Measurements from ENCODE around the gene TMEM54. TPM values are rescaled to one million over a fixed set of nuclear protein-coding genes. Genes with fewer than 3 reads are reported as not detected.

Gene TMEM54
- total and polyA plus RNA-seq, 2 donors (not counting 1 experiment from before 2014, with no cell fraction given): 24.2 to 69.9 TPM

DNA sequence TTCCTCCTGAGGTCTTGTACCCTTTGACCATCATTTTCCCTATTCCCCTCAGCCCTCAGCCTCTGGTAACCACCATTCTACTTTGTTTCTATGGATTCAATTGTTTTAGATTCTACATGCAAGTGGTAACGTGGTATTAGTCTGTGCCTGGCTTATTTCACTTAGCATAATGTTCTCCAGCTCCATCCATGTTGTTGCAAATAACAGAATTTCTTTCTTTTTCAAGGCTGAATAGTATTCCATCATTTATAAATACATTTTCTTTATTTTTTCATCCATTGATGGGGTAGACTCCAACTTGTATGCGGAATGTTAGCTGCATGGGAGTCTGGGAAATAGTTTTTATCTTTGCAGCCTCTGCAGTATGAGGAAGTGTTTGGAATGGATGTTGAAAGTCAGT lies 26.3 kb upstream of the TMEM54 start:
- no peak for TF ChIP-seq EZH2 (IDR thresholded peaks at IDR 0.05; ENCODE audit: low read length, missing control alignments)
- TF ChIP-seq, protein P1, sequence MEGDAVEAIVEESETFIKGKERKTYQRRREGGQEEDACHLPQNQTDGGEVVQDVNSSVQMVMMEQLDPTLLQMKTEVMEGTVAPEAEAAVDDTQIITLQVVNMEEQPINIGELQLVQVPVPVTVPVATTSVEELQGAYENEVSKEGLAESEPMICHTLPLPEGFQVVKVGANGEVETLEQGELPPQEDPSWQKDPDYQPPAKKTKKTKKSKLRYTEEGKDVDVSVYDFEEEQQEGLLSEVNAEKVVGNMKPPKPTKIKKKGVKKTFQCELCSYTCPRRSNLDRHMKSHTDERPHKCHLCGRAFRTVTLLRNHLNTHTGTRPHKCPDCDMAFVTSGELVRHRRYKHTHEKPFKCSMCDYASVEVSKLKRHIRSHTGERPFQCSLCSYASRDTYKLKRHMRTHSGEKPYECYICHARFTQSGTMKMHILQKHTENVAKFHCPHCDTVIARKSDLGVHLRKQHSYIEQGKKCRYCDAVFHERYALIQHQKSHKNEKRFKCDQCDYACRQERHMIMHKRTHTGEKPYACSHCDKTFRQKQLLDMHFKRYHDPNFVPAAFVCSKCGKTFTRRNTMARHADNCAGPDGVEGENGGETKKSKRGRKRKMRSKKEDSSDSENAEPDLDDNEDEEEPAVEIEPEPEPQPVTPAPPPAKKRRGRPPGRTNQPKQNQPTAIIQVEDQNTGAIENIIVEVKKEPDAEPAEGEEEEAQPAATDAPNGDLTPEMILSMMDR (conservative IDR thresholded peaks at IDR 0.05 in 1 of 2, IDR thresholded peaks at IDR 0.05 in 1 of 2; ENCODE audit: low read depth in 1 of 2, low read length in 2 of 2): no peak
- no peaks in the 10 kb centered on the region for H4K20me1 ChIP-seq (ENCODE audit: control insufficient read depth, extremely low read depth, insufficient read depth, low read length)
- no peaks in the 10 kb centered on the region for H3K9me3 ChIP-seq (ENCODE audit: control insufficient read depth, insufficient read depth, low read depth, low read length)
- no peaks in the 10 kb centered on the region for H3K27me3 ChIP-seq (ENCODE audit: control insufficient read depth, insufficient read depth, low read length)
- no peak overlapping the region for H3K4me3 ChIP-seq (replicated peaks in 1 of 4; ENCODE audit: control extremely low read depth in 1 of 4, insufficient read depth in 1 of 4, low read depth in 3 of 4, low read length in 4 of 4)
- no peak overlapping the region for H3K27ac ChIP-seq (ENCODE audit: insufficient read depth, low read length)
- no peak for DNase-seq (ENCODE audit: low read depth in 2 of 2)
- no peak overlapping the region for H2AFZ ChIP-seq (ENCODE audit: low read length)
- H3K9ac ChIP-seq (ENCODE audit: insufficient read depth, low read length): no peak overlapping the region
- no peaks in the 10 kb centered on the region for H3K36me3 ChIP-seq (ENCODE audit: control insufficient read depth, insufficient read depth, low read length)
- H3K4me2 ChIP-seq (ENCODE audit: extremely low read depth, insufficient read depth, low read length): no peak overlapping the region
- H3K79me2 ChIP-seq (ENCODE audit: control insufficient read depth, insufficient read depth, low read length): no peaks in the 10 kb centered on the region
- H3K4me1 ChIP-seq (ENCODE audit: control insufficient read depth, extremely low read depth, insufficient read depth, low read length): no peaks in the 10 kb centered on the region

DNA sequence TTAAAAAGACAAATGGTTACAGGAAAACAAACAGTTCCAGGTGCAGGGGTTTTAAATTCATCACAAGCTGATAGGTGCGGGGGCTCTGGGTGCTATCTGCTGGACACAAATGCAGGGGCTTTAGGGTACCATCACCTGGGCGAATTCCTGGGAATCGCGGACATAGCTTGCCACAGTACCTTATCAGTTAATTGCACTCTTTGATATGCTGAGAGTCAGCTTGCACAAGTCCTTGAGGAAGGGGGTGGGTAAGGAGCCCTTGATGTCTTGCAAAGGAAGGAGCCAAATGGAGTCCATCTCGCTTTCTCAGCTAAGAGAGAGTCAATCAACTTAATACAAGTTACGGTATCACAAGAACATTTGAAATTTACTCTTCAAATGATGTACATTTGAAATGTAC lies 25.4 kb upstream of the TMEM54 start:
- no peak overlapping the region for H3K9ac ChIP-seq (ENCODE audit: insufficient read depth, low read length)
- no peak overlapping the region for H3K27ac ChIP-seq (ENCODE audit: insufficient read depth, low read length)
- H3K4me3 ChIP-seq (replicated peaks in 1 of 4; ENCODE audit: control extremely low read depth in 1 of 4, insufficient read depth in 1 of 4, low read depth in 3 of 4, low read length in 4 of 4): no peak overlapping the region
- H3K79me2 ChIP-seq (ENCODE audit: control insufficient read depth, insufficient read depth, low read length): no peaks in the 10 kb centered on the region
- H3K27me3 ChIP-seq (ENCODE audit: control insufficient read depth, insufficient read depth, low read length): no peaks in the 10 kb centered on the region
- H2AFZ ChIP-seq (ENCODE audit: low read length): no peak overlapping the region
- H4K20me1 ChIP-seq (ENCODE audit: control insufficient read depth, extremely low read depth, insufficient read depth, low read length): no peaks in the 10 kb centered on the region
- TF ChIP-seq EZH2 (IDR thresholded peaks at IDR 0.05; ENCODE audit: low read length, missing control alignments): no peak
- TF ChIP-seq, protein P1 (conservative IDR thresholded peaks at IDR 0.05 in 1 of 2, IDR thresholded peaks at IDR 0.05 in 1 of 2; ENCODE audit: low read depth in 1 of 2, low read length in 2 of 2): no peak
- H3K4me1 ChIP-seq (ENCODE audit: control insufficient read depth, extremely low read depth, insufficient read depth, low read length): no peaks in the 10 kb centered on the region
- H3K4me2 ChIP-seq (ENCODE audit: extremely low read depth, insufficient read depth, low read length): no peak overlapping the region
- no peaks in the 10 kb centered on the region for H3K9me3 ChIP-seq (ENCODE audit: control insufficient read depth, insufficient read depth, low read depth, low read length)
- H3K36me3 ChIP-seq (ENCODE audit: control insufficient read depth, insufficient read depth, low read length): no peaks in the 10 kb centered on the region
- DNase-seq (ENCODE audit: low read depth in 2 of 2): no peak

DNA sequence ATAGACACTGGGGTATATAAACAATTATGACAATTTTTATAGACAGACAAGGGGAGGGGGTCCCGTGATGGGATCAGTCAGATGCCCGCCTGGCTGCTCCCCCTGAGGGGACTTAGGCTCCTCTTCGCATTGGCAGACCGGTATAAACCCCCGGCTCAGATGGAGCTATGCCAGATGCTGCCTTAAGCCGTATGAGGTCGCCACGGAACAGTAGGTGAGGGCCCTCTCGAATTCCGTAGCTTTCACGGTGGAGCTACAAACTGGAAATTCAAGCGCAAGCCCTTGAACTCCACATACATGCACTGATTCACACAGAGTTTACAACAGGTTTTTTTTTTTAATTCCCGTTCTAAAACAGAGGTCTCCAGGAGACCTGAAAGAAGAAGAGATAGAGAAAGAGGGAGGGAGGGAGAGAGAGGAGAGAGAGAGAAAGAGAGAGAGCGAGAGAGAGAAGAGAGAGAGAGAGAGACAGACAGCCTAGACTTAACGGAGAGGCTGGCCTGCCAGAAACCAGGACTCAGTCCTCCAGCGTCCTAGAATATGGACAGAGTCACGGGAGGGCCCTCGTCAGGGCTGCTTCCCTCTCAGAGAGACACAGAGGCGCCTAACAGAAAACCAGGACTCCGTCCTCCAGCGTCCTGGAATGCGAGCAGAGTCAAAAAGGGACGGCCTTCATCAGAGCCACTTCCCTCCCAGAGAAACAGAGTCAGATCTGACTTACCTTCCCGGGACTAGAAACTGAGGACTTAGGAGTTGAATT lies 24.4 kb upstream of the TMEM54 start:
- DNase-seq (ENCODE audit: low read depth in 2 of 2): peak; percentile 22 to 23
- no peak overlapping the region for H2AFZ ChIP-seq (ENCODE audit: low read length)
- no peaks in the 10 kb centered on the region for H3K27me3 ChIP-seq (ENCODE audit: control insufficient read depth, insufficient read depth, low read length)
- H3K79me2 ChIP-seq (ENCODE audit: control insufficient read depth, insufficient read depth, low read length): no peaks in the 10 kb centered on the region
- H3K4me2 ChIP-seq (ENCODE audit: extremely low read depth, insufficient read depth, low read length): no peak overlapping the region
- H3K36me3 ChIP-seq (ENCODE audit: control insufficient read depth, insufficient read depth, low read length): no peaks in the 10 kb centered on the region
- H4K20me1 ChIP-seq (ENCODE audit: control insufficient read depth, extremely low read depth, insufficient read depth, low read length): no peaks in the 10 kb centered on the region
- no peaks in the 10 kb centered on the region for H3K9me3 ChIP-seq (ENCODE audit: control insufficient read depth, insufficient read depth, low read depth, low read length)
- no peak overlapping the region for H3K9ac ChIP-seq (ENCODE audit: insufficient read depth, low read length)
- no peak overlapping the region for H3K4me3 ChIP-seq (replicated peaks in 1 of 4; ENCODE audit: control extremely low read depth in 1 of 4, insufficient read depth in 1 of 4, low read depth in 3 of 4, low read length in 4 of 4)
- no peaks in the 10 kb centered on the region for H3K4me1 ChIP-seq (ENCODE audit: control insufficient read depth, extremely low read depth, insufficient read depth, low read length)
- H3K27ac ChIP-seq (ENCODE audit: insufficient read depth, low read length): no peak overlapping the region
- TF ChIP-seq, protein P1 (conservative IDR thresholded peaks at IDR 0.05 in 1 of 2, IDR thresholded peaks at IDR 0.05 in 1 of 2; ENCODE audit: low read depth in 1 of 2, low read length in 2 of 2): no peak
- no peak for TF ChIP-seq EZH2 (IDR thresholded peaks at IDR 0.05; ENCODE audit: low read length, missing control alignments)
